A673 (cell line): ENCODE measurements around the gene CHD2. TPM values are rescaled to one million over a fixed set of nuclear protein-coding genes. Genes with fewer than 3 reads are reported as not detected.
A peak's percentile ranks its signal among the peaks of the same experiment; 100 is the strongest.

ENCODE experiments used
- BruUV-seq: library from RNA; stranded (reverse); fragments of 400-500 nt; replicated peaks from 2 replicates; lab custom pipeline; 2021; lab: Mats Ljungman, UMichigan
- CTCF ChIA-PET: fragments of 300-600 bp; sonication (Branson Sonifier 250); formaldehyde crosslinking; loops from one replicate; lab custom pipeline; 2022; ENCODE audit warnings: antibody characterized with exemption; lab: Charles Lee
- POLR2A ChIA-PET: fragments of 300-600 bp; sonication (Branson Sonifier 250); formaldehyde crosslinking; loops from one replicate; lab custom pipeline; 2022; ENCODE audit warnings: antibody characterized with exemption; ENCODE audit not compliant: low non-redundant PET; lab: Charles Lee
- DNase-seq: peaks from one replicate; pipeline ENCODE4 v3.0.0-alpha.2; 2015; ENCODE audit warnings: low spot score
- H3K27ac ChIP-seq: fragments of 200-600 bp; sonication (generic); 2 replicates; pipeline ENCODE4 v1.5.1; 2016; ENCODE audit warnings: mixed run types, low read depth, mild to moderate bottlenecking, mixed read lengths, antibody characterized with exemption, low read length; ENCODE audit not compliant: poor library complexity, severe bottlenecking
- H3K27me3 ChIP-seq: fragments of 200-600 bp; sonication (generic); replicated peaks from 2 replicates; pipeline ENCODE4 v1.6.1; 2017; ENCODE audit warnings: mixed run types, low read depth, mild to moderate bottlenecking, mixed read lengths, antibody characterized with exemption, low read length; ENCODE audit not compliant: insufficient read depth, poor library complexity
- H3K36me3 ChIP-seq: fragments of 200-600 bp; sonication (generic); 2 replicates; pipeline ENCODE4 v1.6.1; 2016; ENCODE audit warnings: mixed run types, mild to moderate bottlenecking, mixed read lengths, antibody characterized with exemption, low read length; ENCODE audit not compliant: insufficient read depth, poor library complexity, severe bottlenecking
- H3K4me1 ChIP-seq: fragments of 200-600 bp; sonication (generic); 2 replicates; pipeline ENCODE4 v1.6.1; 2017; ENCODE audit warnings: mixed run types, mild to moderate bottlenecking, mixed read lengths, antibody characterized with exemption, low read length; ENCODE audit not compliant: insufficient read depth, poor library complexity, severe bottlenecking
- H3K4me3 ChIP-seq: fragments of 200-600 bp; sonication (generic); 2 replicates; pipeline ENCODE4 v1.5.1; 2016; ENCODE audit warnings: low read depth, mixed run types, mild to moderate bottlenecking, mixed read lengths, low read length; ENCODE audit not compliant: poor library complexity, severe bottlenecking
- H3K9me3 ChIP-seq: fragments of 200-600 bp; sonication (generic); 2 replicates; pipeline ENCODE4 v1.6.1; 2016; ENCODE audit warnings: mixed run types, low read depth, mild to moderate bottlenecking, mixed read lengths, antibody characterized with exemption, low read length; ENCODE audit not compliant: poor library complexity, severe bottlenecking
- EZH2 ChIP-seq: fragments of 200-600 bp; sonication (generic); IDR thresholded peaks from 2 replicates; pipeline ENCODE4 v1.6.1; 2017; ENCODE audit warnings: borderline replicate concordance, low read depth, mild to moderate bottlenecking, mixed read lengths, antibody characterized with exemption, low read length; ENCODE audit not compliant: poor library complexity, severe bottlenecking
- intact Hi-C: fragments of 100-400 bp; cut with micrococcal nuclease; formaldehyde crosslinking; loops from one replicate; pipeline ENCODE4 v1.10.0; 2022; ENCODE audit not compliant: unreplicated experiment
- total RNA-seq: library from RNA; stranded (reverse); gene quantifications from 2 replicates; pipeline ENCODE4 v1.2.3, GENCODE V29; 2021
- TF ChIP-seq, protein P1 (sequence below): fragments of 300-800, 200-600 bp; sonication (generic); conservative IDR thresholded peaks from 2 replicates; pipeline ENCODE4 v1.5.1; 2017; ENCODE audit warnings: low read depth, mild to moderate bottlenecking, antibody characterized with exemption, low read length, moderate library complexity, mixed read lengths

The CHD2 gene
- total RNA-seq, 1 experiment from 2014 or later, result 75.7 TPM

DNA sequence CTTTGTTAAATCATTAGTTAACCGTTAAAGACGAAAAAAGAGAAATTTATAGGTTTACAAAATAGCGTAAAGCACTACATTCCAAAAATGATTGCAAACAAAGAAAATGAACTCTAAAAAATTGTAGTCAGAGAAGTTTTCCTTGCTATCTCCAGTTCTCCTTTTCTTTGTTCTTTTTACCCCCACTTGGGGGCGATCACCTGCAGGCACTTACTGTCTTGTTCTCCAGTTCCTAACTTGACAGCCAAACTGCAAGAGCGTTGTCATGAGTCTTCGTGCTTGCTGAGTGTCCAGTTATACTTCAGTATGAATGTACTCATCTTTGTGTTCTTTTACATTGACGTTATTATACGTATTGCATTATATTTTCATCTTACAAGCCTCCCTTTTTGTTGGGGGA is 54.5 kb downstream of the CHD2 start:
- CTCF ChIA-PET, result no interaction called here
- no peaks in the 10 kb centered on the region for H3K27me3 ChIP-seq

GRCh38 chr15:92955706-92956105 is 55.6 kb downstream of the CHD2 start:
- CTCF ChIA-PET, result no interaction called here
- intact Hi-C loops, result no loop called here
- H3K36me3 ChIP-seq, result peaks cover 94% of the 10 kb centered on the region
- H3K27ac ChIP-seq, result no peak overlapping the region
- no peaks in the 10 kb centered on the region for H3K27me3 ChIP-seq
- POLR2A ChIA-PET, result no interaction called here
- no peaks in the 10 kb centered on the region for H3K4me1 ChIP-seq
- BruUV-seq, result no TSS peak
- H3K9me3 ChIP-seq, result no peaks in the 10 kb centered on the region
- no peak overlapping the region for H3K4me3 ChIP-seq
- no peak for DNase-seq
- no peak for TF ChIP-seq EZH2
- TF ChIP-seq, protein P1, sequence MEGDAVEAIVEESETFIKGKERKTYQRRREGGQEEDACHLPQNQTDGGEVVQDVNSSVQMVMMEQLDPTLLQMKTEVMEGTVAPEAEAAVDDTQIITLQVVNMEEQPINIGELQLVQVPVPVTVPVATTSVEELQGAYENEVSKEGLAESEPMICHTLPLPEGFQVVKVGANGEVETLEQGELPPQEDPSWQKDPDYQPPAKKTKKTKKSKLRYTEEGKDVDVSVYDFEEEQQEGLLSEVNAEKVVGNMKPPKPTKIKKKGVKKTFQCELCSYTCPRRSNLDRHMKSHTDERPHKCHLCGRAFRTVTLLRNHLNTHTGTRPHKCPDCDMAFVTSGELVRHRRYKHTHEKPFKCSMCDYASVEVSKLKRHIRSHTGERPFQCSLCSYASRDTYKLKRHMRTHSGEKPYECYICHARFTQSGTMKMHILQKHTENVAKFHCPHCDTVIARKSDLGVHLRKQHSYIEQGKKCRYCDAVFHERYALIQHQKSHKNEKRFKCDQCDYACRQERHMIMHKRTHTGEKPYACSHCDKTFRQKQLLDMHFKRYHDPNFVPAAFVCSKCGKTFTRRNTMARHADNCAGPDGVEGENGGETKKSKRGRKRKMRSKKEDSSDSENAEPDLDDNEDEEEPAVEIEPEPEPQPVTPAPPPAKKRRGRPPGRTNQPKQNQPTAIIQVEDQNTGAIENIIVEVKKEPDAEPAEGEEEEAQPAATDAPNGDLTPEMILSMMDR, result no peak

More for the DNA sequence above, 54.5 kb downstream of the CHD2 start:
- Histone ChIP-seq H3K9me3 (peaks cover 5% of the 10 kb centered on the region), H3K27ac (no peak overlapping the region), H3K36me3 (peaks cover 94% of the 10 kb centered on the region), H3K4me1 (no peaks in the 10 kb centered on the region), H3K4me3 (no peak overlapping the region)
- POLR2A ChIA-PET, result no interaction called here
- intact Hi-C loops, result no loop called here
- BruUV-seq, result no TSS peak
- peak; percentile 55 for DNase-seq
- TF ChIP-seq EZH2, result no peak
- TF ChIP-seq, protein P1, result peak; percentile 63

DNA sequence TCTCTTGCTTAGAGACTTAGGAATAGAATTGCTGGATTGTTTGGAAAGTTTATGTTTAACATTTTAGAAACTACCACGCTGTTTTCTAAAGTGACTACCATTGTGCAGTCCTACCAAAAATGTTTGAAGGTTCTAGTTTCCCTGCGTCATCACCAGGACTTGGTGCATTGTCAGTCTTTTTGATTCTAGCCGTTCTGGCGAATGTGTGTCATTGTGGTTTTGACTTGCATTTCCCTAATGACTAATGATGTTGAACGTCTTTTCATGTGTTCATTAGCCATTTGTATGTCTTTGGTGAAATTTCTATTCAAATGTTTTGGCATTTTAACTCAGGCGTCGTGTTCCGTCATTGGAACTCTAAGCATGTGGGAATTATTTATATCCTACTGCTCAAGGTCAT is 58.0 kb downstream of the CHD2 start:
- DNase-seq, result no peak
- intact Hi-C loops, result no loop called here
- no peak for TF ChIP-seq EZH2
- TF ChIP-seq, protein P1, result no peak
- Histone ChIP-seq H3K9me3 (peaks cover 7% of the 10 kb centered on the region), H3K27me3 (no peaks in the 10 kb centered on the region), H3K4me1 (no peaks in the 10 kb centered on the region), H3K27ac (no peak overlapping the region), H3K4me3 (no peak overlapping the region), H3K36me3 (peaks cover 96% of the 10 kb centered on the region)
- ChIA-PET CTCF (no interaction called here), POLR2A (no interaction called here)
- no TSS peak for BruUV-seq
